HepG2 (cell line): Measurements from ENCODE around the gene EXOC7. TPM values are rescaled to one million over a fixed set of nuclear protein-coding genes. Genes with fewer than 3 reads are reported as not detected.

ENCODE experiments used
- ATAC-seq: fragments of 200-7000 bp; cut with Tn5 transposase; 3 replicates; pipeline ENCODE4 v1.9.1; 2020; ENCODE audit warnings: mild to moderate bottlenecking, moderate library complexity
- BruUV-seq: library from RNA; stranded (reverse); fragments of 400-500 nt; replicated peaks from 2 replicates; lab custom pipeline; 2021; lab: Mats Ljungman, UMichigan
- CTCF ChIA-PET: fragments of 300-600 bp; formaldehyde crosslinking; extraction: SDS; loops from one replicate; lab custom pipeline; 2021; ENCODE audit warnings: low total read pairs, inconsistent platforms, low intra/inter-chr PET ratio; lab: Yijun Ruan, JAX
- POLR2A ChIA-PET: fragments of 350-600 bp; sonication (Branson Sonifier 250); formaldehyde crosslinking; loops from one replicate; lab custom pipeline; 2020; ENCODE audit warnings: antibody characterized with exemption, inconsistent platforms; lab: Yijun Ruan, JAX
- DNase-seq: peaks from one replicate; pipeline ENCODE4 v3.0.0-alpha.2; 2015; ENCODE audit warnings: low spot score
- FAIRE-seq: peaks from 3 replicates; lab custom pipeline; 2011; peaks lifted over from hg19 to GRCh38; lab: Jason Lieb, UNC
- H2AFZ ChIP-seq: one replicate; pipeline ENCODE4 v1.6.1; 2011; ENCODE audit warnings: low read length, inconsistent platforms
- H3K27ac ChIP-seq: fragments of 300-600 bp; 3 replicates; pipeline ENCODE4 v1.8.0; 2011; ENCODE audit warnings: mixed run types, mild to moderate bottlenecking, mixed read lengths, low read length, inconsistent platforms; ENCODE audit not compliant: insufficient read depth; ENCODE audit errors: extremely low read length
- H3K27me3 ChIP-seq, 2 experiments: fragments of 200-600 bp in 1 of 2; 2 replicates in 1 of 2; 3 replicates in 1 of 2; pipeline versions ENCODE4 v1.6.0 to v1.8.0; 2011; ENCODE audit warnings: low read length in 2 of 2, mild to moderate bottlenecking in 2 of 2, moderate library complexity in 2 of 2, inconsistent platforms in 1 of 2; ENCODE audit not compliant: insufficient read depth in 2 of 2, control insufficient read depth in 1 of 2
- H3K36me3 ChIP-seq, 2 experiments: fragments of 200-600 bp in 1 of 2; replicated peaks in 1 of 2; 2 replicates in 1 of 2; 3 replicates in 1 of 2; pipeline versions ENCODE4 v1.5.1 to v1.8.0; 2011; ENCODE audit warnings: low read length in 2 of 2, inconsistent platforms in 1 of 2; ENCODE audit not compliant: insufficient read depth in 2 of 2, control insufficient read depth in 1 of 2
- H3K4me1 ChIP-seq: 2 replicates; pipeline ENCODE4 v1.5.1; 2012; ENCODE audit warnings: low read length, inconsistent platforms; ENCODE audit not compliant: insufficient read depth
- H3K4me2 ChIP-seq: 2 replicates; pipeline ENCODE4 v1.6.0; 2011; ENCODE audit warnings: low read depth, low read length, inconsistent platforms
- H3K4me3 ChIP-seq, 3 experiments: fragments of 200-600 bp in 1 of 3; sonication (generic), shearing (Covaris generic) in 1 of 3; replicated peaks in 1 of 3; 2 replicates each; pipeline ENCODE4 v1.5.1; 2011 to 2016; ENCODE audit warnings: low read length in 3 of 3, inconsistent platforms in 2 of 3, low read depth in 2 of 3, mild to moderate bottlenecking in 2 of 3, control low read depth in 1 of 3, mixed read lengths in 1 of 3; ENCODE audit not compliant: insufficient read depth in 1 of 3
- H3K79me2 ChIP-seq: one replicate; pipeline ENCODE4 v1.6.1; 2011; ENCODE audit warnings: low read length, inconsistent platforms; ENCODE audit not compliant: insufficient read depth
- H3K9ac ChIP-seq: 2 replicates; pipeline ENCODE4 v1.6.0; 2011; ENCODE audit warnings: mild to moderate bottlenecking, low read depth, low read length, inconsistent platforms; ENCODE audit not compliant: insufficient read depth
- H3K9me3 ChIP-seq: 2 replicates; pipeline ENCODE4 v1.5.1; 2012; ENCODE audit warnings: mild to moderate bottlenecking, low read length
- H4K20me1 ChIP-seq: 2 replicates; pipeline ENCODE4 v1.6.0; 2011; ENCODE audit warnings: inconsistent platforms, mild to moderate bottlenecking, low read length, moderate library complexity; ENCODE audit not compliant: insufficient read depth
- HMG20A ChIP-seq: IDR thresholded peaks from 2 replicates; pipeline ENCODE4 v1.6.1; 2016; ENCODE audit warnings: borderline replicate concordance
- HOXA9 ChIP-seq: sonication (generic); formaldehyde crosslinking; IDR thresholded peaks from 2 replicates; pipeline ENCODE4 v1.8.1; 2022; ENCODE audit warnings: missing genetic modification reagents, mild to moderate bottlenecking, moderate library complexity, borderline replicate concordance
- NFE2L1 ChIP-seq: sonication (generic); formaldehyde crosslinking; IDR thresholded peaks from 2 replicates; pipeline ENCODE4 v1.4.0; 2020; ENCODE audit warnings: missing genetic modification reagents, mild to moderate bottlenecking, borderline replicate concordance
- NFIB ChIP-seq: sonication (generic); formaldehyde crosslinking; IDR thresholded peaks from 2 replicates; pipeline ENCODE4 v1.9.0; 2021; ENCODE audit warnings: missing genetic modification reagents, mild to moderate bottlenecking, borderline replicate concordance
- PHF8 ChIP-seq: sonication (generic); formaldehyde crosslinking; IDR thresholded peaks from 2 replicates; pipeline ENCODE4 v1.5.0; 2020; ENCODE audit warnings: missing genetic modification reagents
- RFXAP ChIP-seq: sonication (generic); formaldehyde crosslinking; IDR thresholded peaks from 2 replicates; pipeline ENCODE4 v1.4.0; 2020; ENCODE audit warnings: missing genetic modification reagents, borderline replicate concordance
- SP1 ChIP-seq, 2 experiments: fragments of 450-650 bp in 1 of 2; sonication (generic) in 1 of 2; formaldehyde crosslinking in 1 of 2; IDR thresholded peaks; 2 replicates each; pipeline versions ENCODE4 v1.4.0 to v1.6.1; 2016 to 2020; ENCODE audit warnings: missing genetic modification reagents in 1 of 2
- TERF1 ChIP-seq: sonication (generic); formaldehyde crosslinking; IDR thresholded peaks from 2 replicates; pipeline ENCODE4 v1.8.0; 2022; ENCODE audit warnings: mild to moderate bottlenecking, missing genetic modification reagents, moderate library complexity
- TSC22D2 ChIP-seq: sonication (generic); formaldehyde crosslinking; IDR thresholded peaks from 2 replicates; pipeline ENCODE4 v1.5.1; 2020; ENCODE audit warnings: missing genetic modification reagents, mild to moderate bottlenecking, borderline replicate concordance
- ZNF44 ChIP-seq: sonication (generic); formaldehyde crosslinking; IDR thresholded peaks from 2 replicates; pipeline ENCODE4 v1.5.1; 2020; ENCODE audit warnings: mild to moderate bottlenecking, missing genetic modification reagents
- ZNF563 ChIP-seq: sonication (generic); formaldehyde crosslinking; IDR thresholded peaks from 2 replicates; pipeline ENCODE4 v1.8.0; 2022; ENCODE audit warnings: mild to moderate bottlenecking, moderate library complexity, missing genetic modification reagents
- WGBS: methylation state at CpG from one replicate; pipeline ENCODE4 v1.1.6; 2017; ENCODE audit warnings: low lambda C conversion rate; 5-methylcytosine and 5-hydroxymethylcytosine counted together
- in situ Hi-C: cut with HindIII; loops from 2 replicates; pipeline ENCODE4 v1.10.0; 2017; ENCODE audit warnings: low pct_unique_long_range_greater_than_20kb; ENCODE audit not compliant: extremely low pct_ligation_motif_present
- intact Hi-C: fragments of 100-400 bp; cut with micrococcal nuclease; formaldehyde crosslinking; loops from one replicate; pipeline ENCODE4 v1.10.0; 2022; ENCODE audit not compliant: unreplicated experiment
- polyA plus RNA-seq, 8 experiments: library from polyadenylated mRNA; depleted of rRNA in 3 of 8; stranded (reverse) in 7 of 8; unstranded in 1 of 8; fragments of >200 nt; fragmentation: Illumina TruSeq in 4 of 8; extraction: Trizol in 4 of 8; gene quantifications; 2 replicates each; pipeline versions ENCODE4 v1.2.1 to v1.2.3, GENCODE V29; 2011 to 2016; ENCODE audit warnings: low read depth in 4 of 8, missing spikeins in 1 of 8, mixed read lengths in 1 of 8; ENCODE audit not compliant: insufficient read depth in 1 of 8
- total RNA-seq, 5 experiments: library from RNA; depleted of rRNA; stranded (reverse); fragments of >200 nt; fragmentation: Illumina TruSeq; extraction: Trizol; gene quantifications; 2 replicates each; pipeline ENCODE4 v1.2.3, GENCODE V29; 2016; ENCODE audit warnings: low read depth in 1 of 5
- TF ChIP-seq, protein P1 (sequence below): sonication (generic); formaldehyde crosslinking; IDR thresholded peaks from 2 replicates; pipeline ENCODE4 v1.4.0; 2020; ENCODE audit warnings: missing genetic modification reagents
- TF ChIP-seq, protein P2 (sequence below): sonication (generic); formaldehyde crosslinking; IDR thresholded peaks from 2 replicates; pipeline ENCODE4 v1.4.0; 2020; ENCODE audit warnings: missing genetic modification reagents
- TF ChIP-seq, protein P3 (sequence below): sonication (generic); formaldehyde crosslinking; IDR thresholded peaks from 2 replicates; pipeline ENCODE4 v1.4.0; 2020; ENCODE audit warnings: missing genetic modification reagents

The EXOC7 gene
- total and polyA plus RNA-seq, 2 of the 13 experiments (the other 11 are each of a cell fraction or from before 2014, with no cell fraction given): 86.9 to 116 TPM

DNA sequence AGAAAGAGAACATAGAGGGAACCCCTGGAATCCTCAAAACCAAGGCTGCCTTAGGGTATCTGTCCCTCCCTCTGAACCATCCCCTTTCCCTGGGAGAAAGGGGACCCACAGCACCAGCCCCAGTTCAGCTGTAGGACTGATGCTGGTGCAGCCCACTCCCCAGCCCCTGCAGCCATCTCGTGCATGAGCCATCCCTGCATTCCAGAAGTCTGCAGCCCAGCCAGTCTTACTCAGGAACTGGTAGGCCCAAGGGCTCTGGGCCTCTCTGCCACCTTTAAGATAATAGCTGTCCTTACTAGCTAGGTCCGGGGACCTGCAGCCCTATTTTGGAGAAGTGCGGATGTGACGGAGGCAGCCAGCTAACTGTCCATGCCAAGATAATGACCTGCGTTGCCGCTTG is 70.4 kb downstream of the EXOC7 start (continued):
- TF ChIP-seq, protein P1, sequence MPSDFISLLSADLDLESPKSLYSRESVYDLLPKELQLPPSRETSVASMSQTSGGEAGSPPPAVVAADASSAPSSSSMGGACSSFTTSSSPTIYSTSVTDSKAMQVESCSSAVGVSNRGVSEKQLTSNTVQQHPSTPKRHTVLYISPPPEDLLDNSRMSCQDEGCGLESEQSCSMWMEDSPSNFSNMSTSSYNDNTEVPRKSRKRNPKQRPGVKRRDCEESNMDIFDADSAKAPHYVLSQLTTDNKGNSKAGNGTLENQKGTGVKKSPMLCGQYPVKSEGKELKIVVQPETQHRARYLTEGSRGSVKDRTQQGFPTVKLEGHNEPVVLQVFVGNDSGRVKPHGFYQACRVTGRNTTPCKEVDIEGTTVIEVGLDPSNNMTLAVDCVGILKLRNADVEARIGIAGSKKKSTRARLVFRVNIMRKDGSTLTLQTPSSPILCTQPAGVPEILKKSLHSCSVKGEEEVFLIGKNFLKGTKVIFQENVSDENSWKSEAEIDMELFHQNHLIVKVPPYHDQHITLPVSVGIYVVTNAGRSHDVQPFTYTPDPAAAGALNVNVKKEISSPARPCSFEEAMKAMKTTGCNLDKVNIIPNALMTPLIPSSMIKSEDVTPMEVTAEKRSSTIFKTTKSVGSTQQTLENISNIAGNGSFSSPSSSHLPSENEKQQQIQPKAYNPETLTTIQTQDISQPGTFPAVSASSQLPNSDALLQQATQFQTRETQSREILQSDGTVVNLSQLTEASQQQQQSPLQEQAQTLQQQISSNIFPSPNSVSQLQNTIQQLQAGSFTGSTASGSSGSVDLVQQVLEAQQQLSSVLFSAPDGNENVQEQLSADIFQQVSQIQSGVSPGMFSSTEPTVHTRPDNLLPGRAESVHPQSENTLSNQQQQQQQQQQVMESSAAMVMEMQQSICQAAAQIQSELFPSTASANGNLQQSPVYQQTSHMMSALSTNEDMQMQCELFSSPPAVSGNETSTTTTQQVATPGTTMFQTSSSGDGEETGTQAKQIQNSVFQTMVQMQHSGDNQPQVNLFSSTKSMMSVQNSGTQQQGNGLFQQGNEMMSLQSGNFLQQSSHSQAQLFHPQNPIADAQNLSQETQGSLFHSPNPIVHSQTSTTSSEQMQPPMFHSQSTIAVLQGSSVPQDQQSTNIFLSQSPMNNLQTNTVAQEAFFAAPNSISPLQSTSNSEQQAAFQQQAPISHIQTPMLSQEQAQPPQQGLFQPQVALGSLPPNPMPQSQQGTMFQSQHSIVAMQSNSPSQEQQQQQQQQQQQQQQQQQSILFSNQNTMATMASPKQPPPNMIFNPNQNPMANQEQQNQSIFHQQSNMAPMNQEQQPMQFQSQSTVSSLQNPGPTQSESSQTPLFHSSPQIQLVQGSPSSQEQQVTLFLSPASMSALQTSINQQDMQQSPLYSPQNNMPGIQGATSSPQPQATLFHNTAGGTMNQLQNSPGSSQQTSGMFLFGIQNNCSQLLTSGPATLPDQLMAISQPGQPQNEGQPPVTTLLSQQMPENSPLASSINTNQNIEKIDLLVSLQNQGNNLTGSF (CRISPR knock-in tag): no peak

DNA sequence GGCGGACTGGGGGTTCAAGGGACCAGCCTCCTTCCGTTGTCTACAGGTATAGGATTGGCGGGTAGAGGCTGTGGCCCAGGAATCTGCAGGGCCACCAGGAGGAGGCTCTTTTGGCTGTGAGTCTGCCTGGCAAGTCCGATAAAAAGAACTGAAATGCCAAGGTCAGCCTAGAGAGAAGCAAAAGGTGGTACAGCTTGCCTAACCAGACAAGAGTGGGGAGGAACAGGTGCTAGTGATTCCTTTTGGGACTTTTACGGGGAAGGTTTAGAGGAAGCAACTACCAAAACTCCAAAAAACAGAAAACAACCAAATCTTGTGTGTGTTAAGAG is 70.8 kb downstream of the EXOC7 start:
- CTCF ChIA-PET: no interaction called here
- peak; percentile 33 for ATAC-seq
- FAIRE-seq: no peak
- TF ChIP-seq RFXAP (CRISPR knock-in tag) (no peak; the same call in 1 of the 2 replicates), HOXA9 (no peak), PHF8 (no peak), NFE2L1 (CRISPR knock-in tag) (no peak), NFIB (no peak), ZNF44 (CRISPR knock-in tag) (no peak), SP1 (IDR thresholded peaks at IDR 0.05) (no peak), SP1 (CRISPR knock-in tag; IDR thresholded peaks at IDR 0.05) (0 out of 2 replicates have a peak, but pooled peaks have one; percentile 2), ZNF563 (no peak), TSC22D2 (CRISPR knock-in tag) (0 out of 2 replicates have a peak, but pooled peaks have one; percentile 12), TERF1 (no peak), HMG20A (CRISPR knock-in tag) (0 out of 2 replicates have a peak, but pooled peaks have one; percentile 5)
- TF ChIP-seq, protein P2, sequence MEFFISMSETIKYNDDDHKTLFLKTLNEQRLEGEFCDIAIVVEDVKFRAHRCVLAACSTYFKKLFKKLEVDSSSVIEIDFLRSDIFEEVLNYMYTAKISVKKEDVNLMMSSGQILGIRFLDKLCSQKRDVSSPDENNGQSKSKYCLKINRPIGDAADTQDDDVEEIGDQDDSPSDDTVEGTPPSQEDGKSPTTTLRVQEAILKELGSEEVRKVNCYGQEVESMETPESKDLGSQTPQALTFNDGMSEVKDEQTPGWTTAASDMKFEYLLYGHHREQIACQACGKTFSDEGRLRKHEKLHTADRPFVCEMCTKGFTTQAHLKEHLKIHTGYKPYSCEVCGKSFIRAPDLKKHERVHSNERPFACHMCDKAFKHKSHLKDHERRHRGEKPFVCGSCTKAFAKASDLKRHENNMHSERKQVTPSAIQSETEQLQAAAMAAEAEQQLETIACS (CRISPR knock-in tag): no peak
- TF ChIP-seq, protein P3, sequence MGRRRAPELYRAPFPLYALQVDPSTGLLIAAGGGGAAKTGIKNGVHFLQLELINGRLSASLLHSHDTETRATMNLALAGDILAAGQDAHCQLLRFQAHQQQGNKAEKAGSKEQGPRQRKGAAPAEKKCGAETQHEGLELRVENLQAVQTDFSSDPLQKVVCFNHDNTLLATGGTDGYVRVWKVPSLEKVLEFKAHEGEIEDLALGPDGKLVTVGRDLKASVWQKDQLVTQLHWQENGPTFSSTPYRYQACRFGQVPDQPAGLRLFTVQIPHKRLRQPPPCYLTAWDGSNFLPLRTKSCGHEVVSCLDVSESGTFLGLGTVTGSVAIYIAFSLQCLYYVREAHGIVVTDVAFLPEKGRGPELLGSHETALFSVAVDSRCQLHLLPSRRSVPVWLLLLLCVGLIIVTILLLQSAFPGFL (CRISPR knock-in tag): no peak

More for the DNA sequence above, 70.8 kb downstream of the EXOC7 start:
- peaks cover 52% of the 10 kb centered on the region for H3K4me1 ChIP-seq
- peak overlapping the region; percentile 34 for H3K9ac ChIP-seq
- no peaks in the 10 kb centered on the region for H3K27me3 ChIP-seq
- peak overlapping the region; percentile 67 for H2AFZ ChIP-seq
- intact Hi-C loops (no loop called here), in situ Hi-C loops (no loop called here)
- peak overlapping the region in 2 of 3 experiments; percentile 17 to 49; a peak in 4 of 6 replicates for H3K4me3 ChIP-seq
- H3K79me2 ChIP-seq: no peaks in the 10 kb centered on the region
- BruUV-seq: no TSS peak
- POLR2A ChIA-PET: interaction anchor here (0.8 to 1.5 kb wide), 5 partner anchors 25 to 128 kb away, joined by 4 to 5 read pairs (median 4); partner anchors contain the start of gene SRP68
- H3K9me3 ChIP-seq: no peaks in the 10 kb centered on the region
- no peak for DNase-seq
- H3K36me3 ChIP-seq: peaks cover 0 to 4% of the 10 kb centered on the region in 2 experiments; a peak in 1 of 5 replicates
- 13% methylated on average over 5 of the region's 5 CpGs for WGBS
- peak overlapping the region; percentile 81 for H3K4me2 ChIP-seq
- H4K20me1 ChIP-seq: no peaks in the 10 kb centered on the region
- no peak overlapping the region for H3K27ac ChIP-seq
